H1 (cell line): ENCODE measurements around the gene STEAP4.

Source experiments
- EP300 ChIP-seq, 2 experiments: IDR thresholded peaks; 1 replicate in 1 of 2; 2 replicates in 1 of 2; pipeline ENCODE4 v1.6.1; 2011 to 2012; ENCODE audit warnings: low read depth in 2 of 2, low read length in 2 of 2, mild to moderate bottlenecking in 2 of 2, borderline replicate concordance in 1 of 2, inconsistent platforms in 1 of 2, moderate library complexity in 1 of 2
- EZH2 ChIP-seq: fragments of 200-600 bp; sonication (generic); IDR thresholded peaks from 2 replicates; pipeline ENCODE4 v1.7.1; 2012; ENCODE audit warnings: low read depth, mild to moderate bottlenecking, moderate library complexity, low read length, inconsistent platforms; ENCODE audit not compliant: severe bottlenecking
- JUN ChIP-seq: IDR thresholded peaks from 2 replicates; pipeline ENCODE4 v1.6.1; 2011; ENCODE audit warnings: low read depth, mild to moderate bottlenecking, improper control_type of control experiment, low read length
- TBP ChIP-seq: IDR thresholded peaks from 2 replicates; pipeline ENCODE4 v1.6.1; 2011; ENCODE audit warnings: low read depth, low read length, improper control_type of control experiment

DNA sequence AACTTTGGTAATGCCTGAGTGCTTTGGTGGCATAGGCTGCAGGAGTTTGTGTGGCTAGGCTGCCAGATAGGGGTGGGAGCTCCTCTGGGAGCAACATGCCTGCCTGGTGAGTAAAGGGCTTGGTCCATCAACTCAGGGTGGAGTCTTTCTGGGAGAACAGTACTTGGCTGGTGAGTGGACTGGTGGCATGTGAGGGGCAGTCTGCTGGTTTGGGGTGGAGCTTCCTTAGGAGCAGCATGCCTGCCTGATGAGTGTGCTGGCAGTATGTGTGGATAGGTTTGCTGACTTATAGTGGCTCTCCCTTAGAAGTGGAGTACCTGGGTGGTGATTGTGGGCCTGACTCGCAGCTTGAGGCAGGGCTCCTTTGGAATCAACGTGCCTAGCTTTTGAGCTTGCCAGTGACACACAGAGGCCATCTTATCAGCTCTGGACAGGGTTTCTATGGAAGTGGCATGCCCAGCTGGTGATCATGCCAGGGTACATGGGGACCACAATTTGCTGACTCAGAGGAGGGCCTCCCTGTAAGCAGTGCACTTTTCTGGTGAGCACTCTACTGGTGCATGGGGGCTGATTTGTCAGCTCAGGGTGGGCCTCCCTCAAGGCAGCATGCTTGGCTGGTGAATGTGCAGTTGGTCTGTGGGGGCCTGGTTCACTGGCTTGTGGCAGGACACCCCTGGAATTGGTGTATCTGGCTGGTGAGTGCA is 51.8 kb downstream of the STEAP4 start:
- TF ChIP-seq EZH2 (no peak), JUN (no peak), TBP (no peak), EP300 (IDR thresholded peaks at IDR 0.05; ENCODE audit: borderline replicate concordance in 1 of 2, low read depth in 2 of 2, low read length in 2 of 2) (no peak)
